H54 (cell line): ENCODE results near the gene FBXL13.
"Not testable (repeated sequence)": the region's sequence is repeated elsewhere in the genome, so short reads cannot be mapped to it uniquely, and the experiment has no call there.

Experiments used
- DNase-seq: peaks from one replicate; pipeline ENCODE4 v3.0.0; 2011; ENCODE audit warnings: low spot score, mixed read lengths; ENCODE audit not compliant: insufficient read length
- FAIRE-seq: peaks from 3 replicates; lab custom pipeline; 2011; peaks lifted over from hg19 to GRCh38; lab: Jason Lieb, UNC
- POLR2A ChIP-seq: IDR thresholded peaks from 2 replicates; pipeline ENCODE4 v1.6.1; 2011; ENCODE audit warnings: low read depth, mild to moderate bottlenecking, low read length

The FBXL13 gene

GRCh38 chr7:103025341-103025740 lies 49.3 kb downstream of the FBXL13 start:
- DNase-seq, result no peak
- TF ChIP-seq POLR2A, result no peak
- no peak for FAIRE-seq

GRCh38 chr7:103023578-103023977 lies 51.0 kb downstream of the FBXL13 start:
- FAIRE-seq, DNase-seq: not testable (repeated sequence)

GRCh38 chr7:103021490-103021889 lies 53.1 kb downstream of the FBXL13 start:
- DNase-seq, FAIRE-seq: not testable (repeated sequence)

GRCh38 chr7:103020876-103021275 lies 53.7 kb downstream of the FBXL13 start:
- not testable (repeated sequence) for FAIRE-seq, DNase-seq

- not testable (repeated sequence) for DNase-seq, FAIRE-seq
These were observed 56.3 kb downstream of the FBXL13 start for GRCh38 chr7:103018295-103018694.

- no peak for TF ChIP-seq POLR2A
- DNase-seq (no peak), FAIRE-seq (no peak)
These were observed 62.9 kb downstream of the FBXL13 start for GRCh38 chr7:103011650-103012049.

- no peak for FAIRE-seq
- TF ChIP-seq POLR2A, result no peak
These were observed 64.4 kb downstream of the FBXL13 start for GRCh38 chr7:103010211-103010610.

GRCh38 chr7:103009466-103010185 lies 65.0 kb downstream of the FBXL13 start:
- FAIRE-seq (no peak), DNase-seq (no peak)
- TF ChIP-seq POLR2A, result no peak

More at GRCh38 chr7:103010211-103010610, 64.4 kb downstream of the FBXL13 start:
- DNase-seq, result no peak

GRCh38 chr7:103003004-103003403 lies 71.6 kb downstream of the FBXL13 start:
- FAIRE-seq (no peak), DNase-seq (no peak)
- no peak for TF ChIP-seq POLR2A

GRCh38 chr7:103001210-103001609 lies 73.4 kb downstream of the FBXL13 start:
- no peak for DNase-seq
- TF ChIP-seq POLR2A, result no peak
- FAIRE-seq, result no peak

- no peak for TF ChIP-seq POLR2A
- DNase-seq, result no peak
- no peak for FAIRE-seq
These were observed 77.6 kb downstream of the FBXL13 start for GRCh38 chr7:102996957-102997356.

- FAIRE-seq, DNase-seq: not testable (repeated sequence)
These were observed 79.0 kb downstream of the FBXL13 start for GRCh38 chr7:102995609-102996008.

GRCh38 chr7:102994567-102994966 lies 80.0 kb downstream of the FBXL13 start:
- no peak for TF ChIP-seq POLR2A
- DNase-seq, result no peak
- FAIRE-seq, result no peak

- FAIRE-seq (no peak), DNase-seq (no peak)
- no peak for TF ChIP-seq POLR2A
These were observed 80.9 kb downstream of the FBXL13 start for GRCh38 chr7:102993718-102994029.

- FAIRE-seq (no peak), DNase-seq (no peak)
- no peak for TF ChIP-seq POLR2A
These were observed 81.5 kb downstream of the FBXL13 start for GRCh38 chr7:102992938-102993717.

- no peak for TF ChIP-seq POLR2A
- DNase-seq (no peak), FAIRE-seq (no peak)
These were observed 82.1 kb downstream of the FBXL13 start for GRCh38 chr7:102992509-102992937.
